Neuronal stem cell (in vitro differentiated cells): Measurements from ENCODE around the gene FMO1.
"Not testable (repeated sequence)": the region's sequence is repeated elsewhere in the genome, so short reads cannot be mapped to it uniquely, and the experiment has no call there.

ENCODE experiments used
- DNase-seq: peaks from one replicate; pipeline ENCODE4 v3.0.0-alpha.2; 2013; ENCODE audit warnings: low spot score
- H2AFZ ChIP-seq: one replicate; pipeline ENCODE4 v1.6.1; 2013; ENCODE audit warnings: mild to moderate bottlenecking, low read length, inconsistent platforms
- H2AK5ac ChIP-seq: 2 replicates; pipeline ENCODE4 v1.6.1; 2013; ENCODE audit warnings: low read depth, mild to moderate bottlenecking, inconsistent platforms, low read length, moderate library complexity, mixed read lengths
- H2BK120ac ChIP-seq: 2 replicates; pipeline ENCODE4 v1.6.1; 2013; ENCODE audit warnings: low read depth, mild to moderate bottlenecking, inconsistent platforms, low read length, moderate library complexity, mixed read lengths
- H2BK12ac ChIP-seq: one replicate; pipeline ENCODE4 v1.6.1; 2013; ENCODE audit warnings: low read length, inconsistent platforms
- H2BK15ac ChIP-seq: 2 replicates; pipeline ENCODE4 v1.6.1; 2013; ENCODE audit warnings: mild to moderate bottlenecking, low read length, inconsistent platforms, mixed read lengths
- H2BK5ac ChIP-seq: one replicate; pipeline ENCODE4 v1.6.1; 2013; ENCODE audit warnings: inconsistent platforms, mild to moderate bottlenecking, low read length, moderate library complexity
- H3K14ac ChIP-seq: one replicate; pipeline ENCODE4 v1.6.1; 2013; ENCODE audit warnings: low read length, inconsistent platforms
- H3K18ac ChIP-seq: 2 replicates; pipeline ENCODE4 v1.6.1; 2013; ENCODE audit warnings: low read length, inconsistent platforms
- H3K23ac ChIP-seq: 2 replicates; pipeline ENCODE4 v1.6.1; 2013; ENCODE audit warnings: low read depth, mild to moderate bottlenecking, mixed read lengths, low read length, inconsistent platforms; ENCODE audit not compliant: poor library complexity
- H3K27ac ChIP-seq: replicated peaks from 3 replicates; pipeline ENCODE4 v1.5.1; 2013; ENCODE audit warnings: low read length, inconsistent platforms
- H3K27me3 ChIP-seq, 3 experiments: 2 replicates each; pipeline ENCODE4 v1.6.1; 2013; ENCODE audit warnings: low read length in 3 of 3, mild to moderate bottlenecking in 2 of 3, inconsistent platforms in 1 of 3, low read depth in 1 of 3, mixed read lengths in 1 of 3, moderate library complexity in 1 of 3; ENCODE audit not compliant: control insufficient read depth in 3 of 3, insufficient read depth in 3 of 3
- H3K36me3 ChIP-seq, 2 donors: replicated peaks in 1 of 2; 2 replicates each; pipeline ENCODE4 v1.6.1; 2013; ENCODE audit warnings: low read length in 2 of 2; ENCODE audit not compliant: control insufficient read depth in 2 of 2, insufficient read depth in 2 of 2
- H3K4ac ChIP-seq: 2 replicates; pipeline ENCODE4 v1.6.1; 2013; ENCODE audit warnings: inconsistent platforms, mild to moderate bottlenecking, low read length, moderate library complexity
- H3K4me1 ChIP-seq, 2 donors: 1 replicate in 1 of 2; 2 replicates in 1 of 2; pipeline ENCODE4 v1.6.1; 2013; ENCODE audit warnings: low read length in 2 of 2, low read depth in 1 of 2; ENCODE audit not compliant: control insufficient read depth in 2 of 2, insufficient read depth in 1 of 2
- H3K4me2 ChIP-seq: one replicate; pipeline ENCODE4 v1.6.1; 2013; ENCODE audit warnings: mild to moderate bottlenecking, low read length, inconsistent platforms; ENCODE audit not compliant: insufficient read depth, poor library complexity, severe bottlenecking
- H3K4me3 ChIP-seq, 2 donors: 2 replicates each; pipeline ENCODE4 v1.5.1; 2013; ENCODE audit warnings: low read length in 2 of 2, mild to moderate bottlenecking in 2 of 2, inconsistent platforms in 1 of 2, moderate library complexity in 1 of 2
- H3K79me1 ChIP-seq: one replicate; pipeline ENCODE4 v1.6.1; 2013; ENCODE audit warnings: low read depth, mild to moderate bottlenecking, inconsistent platforms, low read length, moderate library complexity
- H3K9ac ChIP-seq: one replicate; pipeline ENCODE4 v1.6.1; 2013; ENCODE audit warnings: mild to moderate bottlenecking, low read depth, low read length, inconsistent platforms; ENCODE audit not compliant: poor library complexity
- H3K9me3 ChIP-seq, 2 donors: replicated peaks in 1 of 2; 2 replicates each; pipeline versions ENCODE3 to v1.6.1; 2013; ENCODE audit warnings: low read length in 2 of 2, mild to moderate bottlenecking in 2 of 2, inconsistent platforms in 1 of 2, low read depth in 1 of 2, mixed read lengths in 1 of 2, moderate library complexity in 1 of 2; ENCODE audit not compliant: control insufficient read depth in 2 of 2, insufficient read depth in 1 of 2
- H4K8ac ChIP-seq: one replicate; pipeline ENCODE4 v1.6.1; 2013; ENCODE audit warnings: low read depth, mild to moderate bottlenecking, inconsistent platforms, low read length, moderate library complexity
- H4K91ac ChIP-seq: one replicate; pipeline ENCODE4 v1.6.1; 2013; ENCODE audit warnings: low read length, low read depth, mild to moderate bottlenecking, inconsistent platforms; ENCODE audit not compliant: poor library complexity
- WGBS, 2 donors: extraction: QIAGEN DNeasy Blood & Tissue Kit; methylation state at CpG; one replicate each; pipeline ENCODE4 v1.1.7; 2013; ENCODE audit warnings: missing lambda C conversion rate in 2 of 2, mixed read lengths in 1 of 2; ENCODE audit not compliant: insufficient read length in 2 of 2, insufficient replicate concordance in 1 of 2; ENCODE audit errors: extremely low coverage in 2 of 2; 5-methylcytosine and 5-hydroxymethylcytosine counted together

The FMO1 gene

GRCh38 chr1:171226747-171227370 lies 21.4 kb upstream of the FMO1 start:
- no peak overlapping the region for H3K14ac ChIP-seq
- no peaks in the 10 kb centered on the region for H3K79me1 ChIP-seq
- H3K23ac ChIP-seq = no peak overlapping the region
- no peak overlapping the region for H4K91ac ChIP-seq
- no peak overlapping the region for H3K4me3 ChIP-seq
- H3K27me3 ChIP-seq = no peaks in the 10 kb centered on the region
- H3K9me3 ChIP-seq = no peaks in the 10 kb centered on the region
- no peak overlapping the region for H2BK15ac ChIP-seq
- no peak overlapping the region for H4K8ac ChIP-seq
- H2AFZ ChIP-seq = no peak overlapping the region
- H2BK12ac ChIP-seq = no peak overlapping the region
- H3K4me2 ChIP-seq = no peak overlapping the region
- no peak overlapping the region for H3K4ac ChIP-seq
- H3K4me1 ChIP-seq = no peaks in the 10 kb centered on the region
- no CpG with 5 or more reads among the region's 1 CpG for WGBS, 2 donors
- H3K27ac ChIP-seq = no peak overlapping the region
- H3K36me3 ChIP-seq = no peaks in the 10 kb centered on the region
- no peak overlapping the region for H3K9ac ChIP-seq
- no peak overlapping the region for H3K18ac ChIP-seq
- H2BK120ac ChIP-seq = no peak overlapping the region
- no peak overlapping the region for H2BK5ac ChIP-seq
- peak; percentile 43 for DNase-seq
- H2AK5ac ChIP-seq = no peak overlapping the region

DNA sequence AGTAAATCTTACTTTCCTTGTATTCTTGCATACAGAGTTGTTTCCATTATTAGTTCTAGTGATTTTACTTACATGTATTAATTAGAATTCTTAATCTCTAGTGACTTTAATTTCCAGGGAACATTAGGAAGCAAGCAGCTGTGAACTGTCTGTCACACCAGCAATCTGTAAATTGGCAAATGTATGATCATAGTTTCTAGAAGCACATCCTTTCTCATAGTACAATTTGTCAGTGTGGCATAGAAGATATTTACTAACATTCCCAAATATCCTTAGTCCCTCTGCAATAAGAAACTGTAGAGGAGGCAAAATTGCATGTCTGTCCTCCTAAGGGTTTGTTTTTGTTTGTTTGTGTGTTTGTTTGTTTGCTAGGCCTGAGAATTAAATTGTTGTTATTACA lies 17.0 kb upstream of the FMO1 start:
- no peak overlapping the region for H2AFZ ChIP-seq
- no peak overlapping the region for H3K9ac ChIP-seq
- no peak overlapping the region for H4K91ac ChIP-seq
- H4K8ac ChIP-seq = no peak overlapping the region
- H3K27me3 ChIP-seq = no peaks in the 10 kb centered on the region
- no peak for DNase-seq
- no peak overlapping the region for H2AK5ac ChIP-seq
- H2BK120ac ChIP-seq = no peak overlapping the region
- H2BK12ac ChIP-seq = no peak overlapping the region
- H2BK15ac ChIP-seq = no peak overlapping the region
- H3K27ac ChIP-seq = no peak overlapping the region
- no peaks in the 10 kb centered on the region for H3K36me3 ChIP-seq
- no peak overlapping the region for H3K14ac ChIP-seq
- H3K18ac ChIP-seq = no peak overlapping the region
- no peak overlapping the region for H2BK5ac ChIP-seq
- no peak overlapping the region for H3K4me3 ChIP-seq
- H3K4me1 ChIP-seq = no peaks in the 10 kb centered on the region
- H3K79me1 ChIP-seq = no peaks in the 10 kb centered on the region
- no peak overlapping the region for H3K4me2 ChIP-seq
- no peaks in the 10 kb centered on the region for H3K9me3 ChIP-seq
- no peak overlapping the region for H3K4ac ChIP-seq
- H3K23ac ChIP-seq = no peak overlapping the region

- H3K4me1 ChIP-seq = no peaks in the 10 kb centered on the region
- no peak overlapping the region for H3K4me3 ChIP-seq
- H2BK15ac ChIP-seq = no peak overlapping the region
- no peak overlapping the region for H4K91ac ChIP-seq
- H3K9ac ChIP-seq = no peak overlapping the region
- H4K8ac ChIP-seq = no peak overlapping the region
- no peak overlapping the region for H2AFZ ChIP-seq
- DNase-seq = no peak
- H3K18ac ChIP-seq = no peak overlapping the region
- H3K36me3 ChIP-seq = no peaks in the 10 kb centered on the region
- H3K4ac ChIP-seq = no peak overlapping the region
- H3K79me1 ChIP-seq = no peaks in the 10 kb centered on the region
- H3K9me3 ChIP-seq = no peaks in the 10 kb centered on the region
- no peak overlapping the region for H3K27ac ChIP-seq
- no peak overlapping the region for H3K14ac ChIP-seq
- H3K27me3 ChIP-seq = no peaks in the 10 kb centered on the region
- H3K4me2 ChIP-seq = no peak overlapping the region
- H2BK12ac ChIP-seq = no peak overlapping the region
- H2BK120ac ChIP-seq = no peak overlapping the region
- no peak overlapping the region for H3K23ac ChIP-seq
- no peak overlapping the region for H2BK5ac ChIP-seq
- no peak overlapping the region for H2AK5ac ChIP-seq
- no CpG with 5 or more reads among the region's 1 CpG for WGBS, 2 donors
Measured at GRCh38 chr1:171233183-171233582, 15.1 kb upstream of the FMO1 start.

GRCh38 chr1:171236231-171236630 lies 12.1 kb upstream of the FMO1 start:
- not testable (repeated sequence) for H3K14ac ChIP-seq, H3K27me3 ChIP-seq, H4K91ac ChIP-seq, H3K79me1 ChIP-seq, H3K23ac ChIP-seq, H2AFZ ChIP-seq, H2AK5ac ChIP-seq, H2BK15ac ChIP-seq, H3K9ac ChIP-seq, DNase-seq, H2BK5ac ChIP-seq, H3K4ac ChIP-seq, H3K36me3 ChIP-seq, H3K4me3 ChIP-seq, H2BK12ac ChIP-seq, H2BK120ac ChIP-seq, H3K9me3 ChIP-seq, H3K27ac ChIP-seq, H3K4me1 ChIP-seq, H4K8ac ChIP-seq, H3K4me2 ChIP-seq, H3K18ac ChIP-seq
- WGBS, 2 donors = no CpG with 5 or more reads among the region's 4 CpGs
